A549 treated with GW870086 at 1 μM for 4 hours (cell line): ENCODE measurements around the gene RPF1. TPM values are rescaled to one million over a fixed set of nuclear protein-coding genes. Genes with fewer than 3 reads are reported as not detected.

Experiments used
- total RNA-seq: library from RNA; stranded (reverse); fragments of 200-300 nt; extraction: Qiagen RNA extraction; gene quantifications from 5 replicates; pipeline ENCODE4 v1.2.3, GENCODE V29; 2022; ENCODE audit warnings: low read depth

Gene RPF1
- total RNA-seq: 29.0 to 34.1 TPM (median 33.6 TPM) in 5 replicates

GRCh38 chr1:84478876-84479868, at the start of gene RPF1:
RPF1 (plus strand) TSS chr1:84479266; CDS start chr1:84479282, 16 bp downstream.

DNA sequence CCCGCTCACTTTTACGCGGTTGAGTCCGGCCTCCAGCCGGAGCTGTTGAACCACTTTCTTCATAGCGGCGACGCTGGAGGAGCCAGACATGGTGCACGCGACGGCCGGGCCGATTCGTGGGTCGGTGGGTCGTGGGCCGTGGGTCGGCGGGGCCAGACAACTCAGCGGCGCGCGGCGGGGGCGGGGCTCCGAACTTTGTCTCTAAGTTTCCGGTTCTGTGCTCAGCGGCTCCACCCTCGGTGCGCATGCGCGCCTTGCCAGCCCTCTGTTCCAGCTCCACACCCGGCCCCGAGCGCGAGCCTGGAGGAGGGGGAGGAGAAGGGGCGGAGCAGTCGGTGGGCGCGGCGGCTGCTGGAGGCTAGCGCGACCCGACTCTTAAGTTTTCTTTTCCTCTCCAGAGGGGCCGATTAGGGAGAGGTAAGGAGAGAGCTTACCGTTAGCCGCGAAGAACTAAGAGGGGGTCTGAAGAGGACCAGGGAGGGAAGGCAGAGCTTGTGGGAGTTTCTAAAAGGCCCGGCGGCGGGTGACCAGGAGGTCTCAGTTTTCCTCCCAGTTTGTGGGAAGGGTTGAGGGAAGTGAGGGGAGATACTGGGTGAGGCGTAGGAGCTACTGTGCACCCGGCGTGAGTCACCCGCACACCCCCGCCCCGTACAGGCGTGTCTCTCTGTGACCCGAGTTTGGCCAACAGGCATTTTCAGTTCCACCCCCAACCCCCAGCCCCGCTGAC, 27.1 kb downstream of the RPF1 start, which contains the start of the genes GNG5 and SPATA1:
TSS of gene GNG5 (minus strand) at position 580 of the 727 bp plus-strand sequence. CDS start at position 90, 490 bp downstream.
TSS of gene SPATA1 (plus strand) at position 385 of the 727 bp plus-strand sequence. CDS start 9,974 bp downstream, outside the sequence.

Other genes starting within 250 kb of the RPF1 start
- 0.19 to 0.72 TPM (median 0.45 TPM) in 5 replicates for gene SAMD13, start 177.6 kb upstream of the RPF1 start, total RNA-seq
- gene DNASE2B, start 80.8 kb upstream of the RPF1 start, total RNA-seq: not detected in 5 replicates
- gene SPATA1, start 27.1 kb downstream of the RPF1 start, total RNA-seq: 0.40 to 1.3 TPM (median 0.41 TPM) in 3 of 5 replicates, not detected in the others
- 188 to 199 TPM (median 190 TPM) in 5 replicates for gene GNG5, start 27.3 kb downstream of the RPF1 start, total RNA-seq
- gene CTBS, start 95.2 kb downstream of the RPF1 start, total RNA-seq: 3.7 to 6.8 TPM (median 6.0 TPM) in 5 replicates
- gene SSX2IP, start 211.2 kb downstream of the RPF1 start, total RNA-seq: 10.4 to 14.2 TPM (median 13.1 TPM) in 5 replicates